ENCODE measurements around the gene ZSWIM1. TPM values are rescaled to one million over a fixed set of nuclear protein-coding genes. Genes with fewer than 3 reads are reported as not detected.

Gene ZSWIM1
- total and polyA plus RNA-seq, 2 of the 8 experiments (the other 6 are each of a cell fraction or from before 2014, with no cell fraction given): 14.1 to 15.6 TPM

GRCh38 chr20:45897289-45897688 is 16.3 kb downstream of the ZSWIM1 start:
- 89% methylated on average over 2 of the region's 2 CpGs; no CpG with 5 or more reads in 1 of the 2 experiments for WGBS, 2 experiments (ENCODE audit: extremely low coverage in 1 of 2, insufficient coverage in 1 of 2, insufficient read length in 1 of 2, insufficient replicate concordance in 2 of 2, low coverage in 1 of 2, low lambda C conversion rate in 2 of 2, missing lambda C conversion rate in 1 of 2)

More at GRCh38 chr20:45897289-45897688, 16.3 kb downstream of the ZSWIM1 start:
- DNase-seq (ENCODE audit: low read depth in 1 of 2, low spot score in 2 of 2) (no peak), FAIRE-seq (no peak)
- H2BK15ac ChIP-seq (ENCODE audit: low read length): no peak overlapping the region
- no peak overlapping the region for H3K56ac ChIP-seq (replicated peaks; ENCODE audit: insufficient read length, low read depth, low read length)
- H3K79me1 ChIP-seq (ENCODE audit: low read depth, low read length): no peaks in the 10 kb centered on the region
- no peak overlapping the region for H2BK5ac ChIP-seq (ENCODE audit: low read depth, low read length)
- no peak overlapping the region for H4K91ac ChIP-seq (replicated peaks; ENCODE audit: insufficient read length, low read length)
- H3K18ac ChIP-seq (ENCODE audit: extremely low read depth, low read length): no peak overlapping the region
- no peak overlapping the region for H2BK120ac ChIP-seq (replicated peaks; ENCODE audit: low read depth, low read length)
- no peak overlapping the region for H3K9ac ChIP-seq (replicated peaks in 1 of 4; ENCODE audit: extremely low read depth in 1 of 4, low read depth in 3 of 4, low read length in 3 of 4)
- no peak overlapping the region for H3K23ac ChIP-seq (ENCODE audit: insufficient read length)
- no peak overlapping the region for H4K5ac ChIP-seq (ENCODE audit: insufficient read length, low read depth, low read length)
- H4K8ac ChIP-seq (ENCODE audit: extremely low read depth, insufficient read depth, low read length): no peak overlapping the region
- H3K23me2 ChIP-seq (ENCODE audit: low read depth, low read length): no peaks in the 10 kb centered on the region
- H3K27ac ChIP-seq (ENCODE audit: low read depth, low read length): no peak overlapping the region
- H3K36me3 ChIP-seq (ENCODE audit: control insufficient read depth in 2 of 4, insufficient read depth in 4 of 4, low read length in 3 of 4): peaks cover 15 to 48% (median 42%) of the 10 kb centered on the region in 4 experiments
- H3K4me3 ChIP-seq (ENCODE audit: extremely low read depth in 1 of 4, insufficient read depth in 2 of 4, low read depth in 3 of 4, low read length in 4 of 4): no peak overlapping the region
- TF ChIP-seq RNF2 (IDR thresholded peaks at IDR 0.05; ENCODE audit: borderline replicate concordance, low read depth, low read length, missing control alignments, poor library complexity, severe bottlenecking): no peak
- TF ChIP-seq CHD1 (IDR thresholded peaks at IDR 0.05; ENCODE audit: low read depth, low read length): no peak
- TF ChIP-seq CTBP2 (IDR thresholded peaks at IDR 0.05; ENCODE audit: borderline replicate concordance, insufficient read depth, insufficient read length, low read length): no peak
- TF ChIP-seq ATF3 (IDR thresholded peaks at IDR 0.05; ENCODE audit: insufficient read depth, low read depth, low read length): no peak
- no peak for TF ChIP-seq EZH2 (IDR thresholded peaks at IDR 0.05; ENCODE audit: low read depth, low read length, severe bottlenecking)
- TF ChIP-seq CEBPB (IDR thresholded peaks at IDR 0.05; ENCODE audit: low read depth, low read length): no peak
- no peak for TF ChIP-seq TCF12 (IDR thresholded peaks at IDR 0.05; ENCODE audit: low read depth, low read length)
- no peak overlapping the region for H2AFZ ChIP-seq (ENCODE audit: low read length)
- H3K4me2 ChIP-seq (ENCODE audit: insufficient read depth in 1 of 2, low read depth in 2 of 2, low read length in 2 of 2): no peak overlapping the region
- H3K27me3 ChIP-seq (replicated peaks in 1 of 4; ENCODE audit: control insufficient read depth in 3 of 4, extremely low read depth in 1 of 4, insufficient read depth in 3 of 4, low read length in 3 of 4): no peaks in the 10 kb centered on the region
- H3K4me1 ChIP-seq (replicated peaks in 1 of 4; ENCODE audit: control insufficient read depth in 3 of 4, insufficient read depth in 4 of 4, low read length in 3 of 4): no peaks in the 10 kb centered on the region
- H3K14ac ChIP-seq (ENCODE audit: insufficient read length): no peak overlapping the region
- H2BK12ac ChIP-seq (ENCODE audit: low read depth, low read length): no peak overlapping the region
- H4K20me1 ChIP-seq (replicated peaks in 1 of 2; ENCODE audit: control insufficient read depth in 1 of 2, insufficient read depth in 2 of 2, low read length in 2 of 2): peaks cover 0 to 14% of the 10 kb centered on the region in 2 experiments
- H3K9me3 ChIP-seq (ENCODE audit: insufficient read depth in 2 of 2, low read depth in 1 of 2, low read length in 1 of 2): no peaks in the 10 kb centered on the region
- ChIA-PET CTCF (ENCODE audit: partially characterized antibody) (interaction anchor here (0.8 kb wide), 1 partner anchor 73 kb away, joined by 4 read pairs; no protein-coding TSS in a partner anchor), POLR2A (ENCODE audit: partially characterized antibody) (interaction anchor here (0.7 to 11.2 kb wide), 13 partner anchors 11 to 73 kb away, joined by 3 to 172 read pairs (median 5); partner anchors contain the start of genes PCIF1 and PLTP)
- no peak overlapping the region for H3K4ac ChIP-seq (replicated peaks; ENCODE audit: insufficient read length, low read depth, low read length)
- no peak overlapping the region for H2BK20ac ChIP-seq (ENCODE audit: low read length)
- no peaks in the 10 kb centered on the region for H3K79me2 ChIP-seq (ENCODE audit: control insufficient read depth in 1 of 2, insufficient read depth in 2 of 2, low read length in 2 of 2)
- H2AK5ac ChIP-seq (ENCODE audit: low read depth, low read length): no peak overlapping the region

Data from H1 (cell line).